ENCODE results near the gene LRRC10B.

Gene LRRC10B

GRCh38 chr11:61553373-61554171, 45.0 kb downstream of the LRRC10B start:
- FAIRE-seq (no peak), DNase-seq (ENCODE audit: insufficient read length, low spot score) (peak; percentile 69)
- TF ChIP-seq CTCF (IDR thresholded peaks at IDR 0.05; ENCODE audit: insufficient read depth, missing control alignments): no peak

GRCh38 chr11:61554172-61554988, 45.8 kb downstream of the LRRC10B start:
- no peak for TF ChIP-seq CTCF (IDR thresholded peaks at IDR 0.05; ENCODE audit: insufficient read depth, missing control alignments)
- FAIRE-seq (no peak), DNase-seq (ENCODE audit: insufficient read length, low spot score) (no peak)

GRCh38 chr11:61555051-61555969, 46.8 kb downstream of the LRRC10B start:
- peak; percentile 15 for TF ChIP-seq CTCF (IDR thresholded peaks at IDR 0.05; ENCODE audit: insufficient read depth, missing control alignments)
- DNase-seq (ENCODE audit: insufficient read length, low spot score): peak; percentile 85
- FAIRE-seq: no peak

- DNase-seq (ENCODE audit: insufficient read length, low spot score) (no peak), FAIRE-seq (no peak)
- TF ChIP-seq CTCF (IDR thresholded peaks at IDR 0.05; ENCODE audit: insufficient read depth, missing control alignments): no peak
Measured at GRCh38 chr11:61555978-61556377, 47.4 kb downstream of the LRRC10B start.

GRCh38 chr11:61556621-61557020, 48.1 kb downstream of the LRRC10B start:
- no peak for FAIRE-seq
- no peak for DNase-seq (ENCODE audit: insufficient read length, low spot score)
- TF ChIP-seq CTCF (IDR thresholded peaks at IDR 0.05; ENCODE audit: insufficient read depth, missing control alignments): no peak
